Hepatocyte (in vitro differentiated cells): ENCODE data around the gene NUPR1. TPM values are rescaled to one million over a fixed set of nuclear protein-coding genes. Genes with fewer than 3 reads are reported as not detected.

ENCODE experiments used
- DNase-seq: peaks from one replicate; pipeline ENCODE4 v3.0.0-alpha.2; 2016; ENCODE audit warnings: low spot score
- H2AFZ ChIP-seq: fragments of 200-600 bp; sonication (generic); 2 replicates; pipeline ENCODE4 v1.6.0; 2016; ENCODE audit warnings: antibody characterized with exemption, mild to moderate bottlenecking
- H3K27ac ChIP-seq: fragments of 200-600 bp; sonication (generic); 2 replicates; pipeline ENCODE4 v1.5.1; 2016; ENCODE audit warnings: mild to moderate bottlenecking
- H3K27me3 ChIP-seq: fragments of 200-600 bp; sonication (generic); 2 replicates; pipeline ENCODE4 v1.6.1; 2016
- H3K36me3 ChIP-seq: fragments of 200-600 bp; sonication (generic); replicated peaks from 2 replicates; pipeline ENCODE4 v1.5.1; 2016; ENCODE audit warnings: low read depth; ENCODE audit not compliant: insufficient read depth
- H3K4me1 ChIP-seq: fragments of 200-600 bp; sonication (generic); 2 replicates; pipeline ENCODE4 v1.5.1; 2016; ENCODE audit warnings: mild to moderate bottlenecking, moderate library complexity; ENCODE audit not compliant: insufficient read depth
- H3K4me2 ChIP-seq: fragments of 200-600 bp; sonication (generic); 2 replicates; pipeline ENCODE4 v1.6.0; 2016
- H3K4me3 ChIP-seq: fragments of 200-600 bp; sonication (generic); 2 replicates; pipeline ENCODE4 v1.5.1; 2016; ENCODE audit warnings: mild to moderate bottlenecking
- H3K79me2 ChIP-seq: fragments of 200-600 bp; sonication (generic); 2 replicates; pipeline ENCODE4 v1.6.0; 2017; ENCODE audit warnings: mild to moderate bottlenecking
- H3K9me2 ChIP-seq: fragments of 200-600 bp; sonication (generic); replicated peaks from 2 replicates; pipeline ENCODE4 v1.6.0; 2017; ENCODE audit warnings: mild to moderate bottlenecking; ENCODE audit not compliant: insufficient read depth
- H3K9me3 ChIP-seq: fragments of 200-600 bp; sonication (generic); 2 replicates; pipeline ENCODE4 v1.5.1; 2016; ENCODE audit warnings: low read depth, mild to moderate bottlenecking
- H4K20me1 ChIP-seq: fragments of 200-600 bp; sonication (generic); 2 replicates; pipeline ENCODE4 v1.6.0; 2016; ENCODE audit warnings: mild to moderate bottlenecking; ENCODE audit not compliant: insufficient read depth, poor library complexity, severe bottlenecking
- CTCF ChIP-seq: fragments of 200-600 bp; sonication (generic); IDR thresholded peaks from 2 replicates; pipeline ENCODE4 v1.5.1; 2016; ENCODE audit warnings: antibody characterized with exemption, mild to moderate bottlenecking; ENCODE audit not compliant: poor library complexity
- EZH2 ChIP-seq: fragments of 200-600 bp; sonication (generic); IDR thresholded peaks from 2 replicates; pipeline ENCODE4 v1.6.1; 2016; ENCODE audit warnings: antibody characterized with exemption, mild to moderate bottlenecking, borderline replicate concordance
- EZH2phosphoT487 ChIP-seq: fragments of 200-600 bp; sonication (generic); IDR thresholded peaks from one replicate; pipeline ENCODE4 v1.6.1; 2018; ENCODE audit warnings: antibody characterized with exemption, mild to moderate bottlenecking, low read depth, moderate library complexity; ENCODE audit not compliant: unreplicated experiment, severe bottlenecking
- WGBS: methylation state at CpG from one replicate; pipeline ENCODE4 v1.1.6; 2016; ENCODE audit warnings: low lambda C conversion rate; ENCODE audit errors: missing lambda C conversion rate; 5-methylcytosine and 5-hydroxymethylcytosine counted together
- polyA plus RNA-seq: library from polyadenylated mRNA; unstranded; fragments of >200 nt; fragmentation: Nextera tagmentation; extraction: Ambion mirVana; gene quantifications from 2 replicates; pipeline ENCODE4 v1.2.1, GENCODE V29; 2016
- total RNA-seq: library from RNA; depleted of rRNA; stranded (reverse); fragments of >200 nt; gene quantifications from 2 replicates; pipeline ENCODE4 v1.2.3, GENCODE V29; 2014

NUPR1 gene
- total and polyA plus RNA-seq, 2 experiments from 2014 or later = 18.0 to 130 TPM

GRCh38 chr16:28526201-28527099 is 12.3 kb downstream of the NUPR1 start:
- no peak overlapping the region for H2AFZ ChIP-seq
- H3K79me2 ChIP-seq = no peaks in the 10 kb centered on the region
- TF ChIP-seq EZH2phosphoT487 (no peak), CTCF (no peak), EZH2 (no peak)
- H3K9me3 ChIP-seq = no peaks in the 10 kb centered on the region
- H4K20me1 ChIP-seq = no peaks in the 10 kb centered on the region
- H3K36me3 ChIP-seq = no peaks in the 10 kb centered on the region
- H3K4me1 ChIP-seq = peaks cover 6% of the 10 kb centered on the region
- DNase-seq = peak; percentile 70
- H3K27me3 ChIP-seq = no peaks in the 10 kb centered on the region
- 75% methylated on average over 11 of the region's 11 CpGs for WGBS
- no peaks in the 10 kb centered on the region for H3K9me2 ChIP-seq
- H3K27ac ChIP-seq = peak overlapping the region; percentile 87
- no peak overlapping the region for H3K4me3 ChIP-seq
- H3K4me2 ChIP-seq = peak overlapping the region; percentile 9

- TF ChIP-seq EZH2phosphoT487 (no peak), CTCF (no peak), EZH2 (no peak)
- H4K20me1 ChIP-seq = no peaks in the 10 kb centered on the region
- H3K4me2 ChIP-seq = no peak overlapping the region
- no peaks in the 10 kb centered on the region for H3K79me2 ChIP-seq
- H3K4me1 ChIP-seq = peaks cover 6% of the 10 kb centered on the region
- no peaks in the 10 kb centered on the region for H3K9me3 ChIP-seq
- H3K36me3 ChIP-seq = no peaks in the 10 kb centered on the region
- H3K27ac ChIP-seq = no peak overlapping the region
- WGBS = 87% methylated on average over 6 of the region's 6 CpGs
- H3K27me3 ChIP-seq = no peaks in the 10 kb centered on the region
- H2AFZ ChIP-seq = no peak overlapping the region
- H3K9me2 ChIP-seq = no peaks in the 10 kb centered on the region
- H3K4me3 ChIP-seq = no peak overlapping the region
- DNase-seq = no peak
These were observed 14.0 kb downstream of the NUPR1 start for GRCh38 chr16:28524681-28525171.

- H3K79me2 ChIP-seq = no peaks in the 10 kb centered on the region
- no peak for DNase-seq
- H3K36me3 ChIP-seq = no peaks in the 10 kb centered on the region
- no peak overlapping the region for H3K4me3 ChIP-seq
- H3K9me2 ChIP-seq = no peaks in the 10 kb centered on the region
- no peak for TF ChIP-seq EZH2phosphoT487
- H4K20me1 ChIP-seq = no peaks in the 10 kb centered on the region
- no peak overlapping the region for H3K27ac ChIP-seq
- H3K4me1 ChIP-seq = peaks cover 6% of the 10 kb centered on the region
- H2AFZ ChIP-seq = no peak overlapping the region
- no peak overlapping the region for H3K4me2 ChIP-seq
- 93% methylated on average over 11 of the region's 11 CpGs for WGBS
- H3K9me3 ChIP-seq = no peaks in the 10 kb centered on the region
- H3K27me3 ChIP-seq = no peaks in the 10 kb centered on the region
These were observed 16.0 kb downstream of the NUPR1 start for GRCh38 chr16:28522792-28523191.

GRCh38 chr16:28521436-28521835 is 17.3 kb downstream of the NUPR1 start:
- WGBS = 91% methylated on average over 6 of the region's 6 CpGs

More at GRCh38 chr16:28521436-28521835, 17.3 kb downstream of the NUPR1 start:
- Histone ChIP-seq H2AFZ (no peak overlapping the region), H3K4me1 (peaks cover 6% of the 10 kb centered on the region), H3K36me3 (no peaks in the 10 kb centered on the region), H3K9me2 (no peaks in the 10 kb centered on the region), H4K20me1 (no peaks in the 10 kb centered on the region), H3K4me2 (no peak overlapping the region), H3K27me3 (no peaks in the 10 kb centered on the region), H3K79me2 (no peaks in the 10 kb centered on the region), H3K9me3 (no peaks in the 10 kb centered on the region), H3K4me3 (no peak overlapping the region), H3K27ac (no peak overlapping the region)
- DNase-seq = no peak
- TF ChIP-seq EZH2 = no peak
- no peak for TF ChIP-seq EZH2phosphoT487
- no peak for TF ChIP-seq CTCF
